ENCODE data around the gene MOB1A. TPM values are rescaled to one million over a fixed set of nuclear protein-coding genes. Genes with fewer than 3 reads are reported as not detected.

MOB1A gene
- total and polyA plus RNA-seq, 10 of the 15 experiments (the other 5 are each of a cell fraction or from before 2014, with no cell fraction given), result 41.2 to 232 (median 172) TPM

DNA sequence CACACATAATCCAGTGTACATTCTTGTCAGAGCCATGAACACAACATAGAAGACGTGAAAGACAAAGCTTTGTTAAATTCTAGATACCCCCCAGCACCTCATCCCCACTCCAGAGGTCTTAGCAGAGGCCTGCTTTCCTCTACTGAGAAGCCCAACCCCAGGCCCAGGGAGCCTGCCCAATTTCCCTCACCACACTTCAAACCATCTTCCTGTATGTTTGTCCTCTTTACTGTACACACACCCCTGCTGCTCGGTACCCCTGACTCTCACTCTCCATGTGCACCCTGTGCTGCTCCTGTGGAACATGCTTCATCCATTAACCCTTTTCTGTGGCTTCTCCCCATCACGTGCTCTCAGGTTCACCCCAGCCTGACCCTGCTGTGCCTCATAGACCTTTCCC is 68.1 kb downstream of the MOB1A start:
- RAD21 ChIA-PET (ENCODE audit: unreplicated experiment), result no interaction called here
- TF ChIP-seq FOXM1 (IDR thresholded peaks at IDR 0.05; ENCODE audit: low read depth, low read length), result no peak
- no peak for TF ChIP-seq CREM (IDR thresholded peaks at IDR 0.05; ENCODE audit: low read depth)
- no peak for TF ChIP-seq RBBP5 (conservative IDR thresholded peaks at IDR 0.05)
- TF ChIP-seq, protein P1, sequence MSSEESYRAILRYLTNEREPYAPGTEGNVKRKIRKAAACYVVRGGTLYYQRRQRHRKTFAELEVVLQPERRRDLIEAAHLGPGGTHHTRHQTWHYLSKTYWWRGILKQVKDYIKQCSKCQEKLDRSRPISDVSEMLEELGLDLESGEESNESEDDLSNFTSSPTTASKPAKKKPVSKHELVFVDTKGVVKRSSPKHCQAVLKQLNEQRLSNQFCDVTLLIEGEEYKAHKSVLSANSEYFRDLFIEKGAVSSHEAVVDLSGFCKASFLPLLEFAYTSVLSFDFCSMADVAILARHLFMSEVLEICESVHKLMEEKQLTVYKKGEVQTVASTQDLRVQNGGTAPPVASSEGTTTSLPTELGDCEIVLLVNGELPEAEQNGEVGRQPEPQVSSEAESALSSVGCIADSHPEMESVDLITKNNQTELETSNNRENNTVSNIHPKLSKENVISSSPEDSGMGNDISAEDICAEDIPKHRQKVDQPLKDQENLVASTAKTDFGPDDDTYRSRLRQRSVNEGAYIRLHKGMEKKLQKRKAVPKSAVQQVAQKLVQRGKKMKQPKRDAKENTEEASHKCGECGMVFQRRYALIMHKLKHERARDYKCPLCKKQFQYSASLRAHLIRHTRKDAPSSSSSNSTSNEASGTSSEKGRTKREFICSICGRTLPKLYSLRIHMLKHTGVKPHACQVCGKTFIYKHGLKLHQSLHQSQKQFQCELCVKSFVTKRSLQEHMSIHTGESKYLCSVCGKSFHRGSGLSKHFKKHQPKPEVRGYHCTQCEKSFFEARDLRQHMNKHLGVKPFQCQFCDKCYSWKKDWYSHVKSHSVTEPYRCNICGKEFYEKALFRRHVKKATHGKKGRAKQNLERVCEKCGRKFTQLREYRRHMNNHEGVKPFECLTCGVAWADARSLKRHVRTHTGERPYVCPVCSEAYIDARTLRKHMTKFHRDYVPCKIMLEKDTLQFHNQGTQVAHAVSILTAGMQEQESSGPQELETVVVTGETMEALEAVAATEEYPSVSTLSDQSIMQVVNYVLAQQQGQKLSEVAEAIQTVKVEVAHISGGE (CRISPR knock-in tag; IDR thresholded peaks at IDR 0.05), result no peak
- peak; percentile 21; the same call in 1 of the 2 replicates for TF ChIP-seq POLR2AphosphoS5 (IDR thresholded peaks at IDR 0.05; ENCODE audit: low read length)
- no peak for TF ChIP-seq POLR2A (IDR thresholded peaks at IDR 0.05; ENCODE audit: low read depth, low read length)

More for the DNA sequence above, 68.1 kb downstream of the MOB1A start:
- H3K9ac ChIP-seq (ENCODE audit: control insufficient read depth, insufficient read depth, low read length), result no peak overlapping the region
- SMC1A ChIA-PET (ENCODE audit: uncharacterized antibody, unreplicated experiment), result interaction anchor here (1.1 to 1.2 kb wide), 3 partner anchors 13 to 160 kb away, joined by 3 read pairs; no protein-coding TSS in a partner anchor
- ATAC-seq, result no peak
- no TSS peak for BruUV-seq (replicated peaks)
- H3K4me2 ChIP-seq (ENCODE audit: control insufficient read depth, insufficient read depth), result no peak overlapping the region
- CTCF ChIA-PET, result interaction anchor here (0.6 to 1.7 kb wide), 6 partner anchors 10 to 284 kb away, joined by 3 to 5 read pairs (median 4); no protein-coding TSS in a partner anchor
- no peaks in the 10 kb centered on the region for H3K27me3 ChIP-seq (replicated peaks in 1 of 2; ENCODE audit: control insufficient read depth in 2 of 2, insufficient read depth in 2 of 2, low read length in 1 of 2)
- H4K20me1 ChIP-seq (ENCODE audit: control insufficient read depth, insufficient read depth), result no peaks in the 10 kb centered on the region
- 72% methylated on average over 3 of the region's 3 CpGs for WGBS (ENCODE audit: insufficient coverage, insufficient replicate concordance, low lambda C conversion rate, missing lambda C conversion rate)
- in situ Hi-C loops (cut with MboI), result no loop called here
- H3K36me3 ChIP-seq (ENCODE audit: control insufficient read depth in 2 of 2, insufficient read depth in 2 of 2, low read length in 1 of 2), result no peaks in the 10 kb centered on the region
- POLR2A ChIA-PET, result interaction anchor here (0.8 kb wide), 1 partner anchor 11 kb away, joined by 3 read pairs; no protein-coding TSS in a partner anchor
- no peak overlapping the region for H2AFZ ChIP-seq (ENCODE audit: control insufficient read depth, low read depth, low read length)
- no peaks in the 10 kb centered on the region for H3K9me3 ChIP-seq (replicated peaks; ENCODE audit: control insufficient read depth, insufficient read depth, low read length)
- no peak overlapping the region for H3K4me3 ChIP-seq
- H3K79me2 ChIP-seq (ENCODE audit: control insufficient read depth, insufficient read depth, low read length), result no peaks in the 10 kb centered on the region
- intact Hi-C loops (cut with micrococcal nuclease; ENCODE audit: unreplicated experiment), result no loop called here
- no peak for DNase-seq (ENCODE audit: low read depth, low spot score)
- H3K4me1 ChIP-seq (ENCODE audit: control insufficient read depth, insufficient read depth, low read length), result no peaks in the 10 kb centered on the region
- H3K27ac ChIP-seq (ENCODE audit: control insufficient read depth, insufficient read depth), result no peak overlapping the region
- no peak for FAIRE-seq

All from GM12878 (cell line).